NT2/D1 (cell line): ENCODE measurements around the gene REEP6.

ENCODE experiments used
- SUZ12 ChIP-seq: IDR thresholded peaks from 2 replicates; pipeline ENCODE4 v1.6.1; 2011; ENCODE audit not compliant: insufficient read length, insufficient read depth; ENCODE audit errors: extremely low read depth
- YY1 ChIP-seq: IDR thresholded peaks from 2 replicates; pipeline ENCODE4 v1.6.1; 2011; ENCODE audit not compliant: insufficient read length, insufficient read depth
- ZNF274 ChIP-seq: IDR thresholded peaks from 2 replicates; pipeline ENCODE4 v1.6.1; 2011; ENCODE audit warnings: mild to moderate bottlenecking, low read depth, low read length

- TF ChIP-seq YY1 (no peak), ZNF274 (no peak), SUZ12 (no peak)
These were observed 3.3 kb downstream of the REEP6 start for GRCh38 chr19:1494115-1494815.
